H1 (cell line): ENCODE measurements around the gene MRPS2. TPM values are rescaled to one million over a fixed set of nuclear protein-coding genes. Genes with fewer than 3 reads are reported as not detected.

Experiments
- CTCF ChIA-PET: fragments of 300-600 bp; sonication (Branson Sonifier 250); formaldehyde crosslinking; loops from one replicate; lab custom pipeline; 2021; ENCODE audit not compliant: partially characterized antibody; lab: Charles Lee
- POLR2A ChIA-PET: fragments of 300-600 bp; sonication (Branson Sonifier 250); formaldehyde crosslinking; loops from one replicate; lab custom pipeline; 2021; ENCODE audit warnings: inconsistent platforms; ENCODE audit not compliant: partially characterized antibody; lab: Charles Lee
- DNase-seq, 2 experiments: peaks; one replicate each; pipeline versions ENCODE4 v3.0.0 to v3.0.0-alpha.2; 2010 to 2022; ENCODE audit warnings: low spot score in 2 of 2, low read depth in 1 of 2, mixed read lengths in 1 of 2
- FAIRE-seq: peaks from 2 replicates; lab custom pipeline; 2011; peaks lifted over from hg19 to GRCh38; lab: Jason Lieb, UNC
- H2AFZ ChIP-seq: 2 replicates; pipeline ENCODE4 v1.8.1; 2012; ENCODE audit warnings: low read length, inconsistent platforms
- H2AK5ac ChIP-seq: 2 replicates; pipeline ENCODE4 v1.6.1; 2013; ENCODE audit warnings: low read depth, low read length
- H2BK120ac ChIP-seq: replicated peaks from 2 replicates; pipeline ENCODE3; 2013; ENCODE audit warnings: low read depth, low read length, inconsistent platforms
- H2BK12ac ChIP-seq: 2 replicates; pipeline ENCODE4 v1.6.1; 2013; ENCODE audit warnings: low read depth, low read length
- H2BK15ac ChIP-seq: 2 replicates; pipeline ENCODE4 v1.6.1; 2013; ENCODE audit warnings: low read length
- H2BK20ac ChIP-seq: 2 replicates; pipeline ENCODE4 v1.6.1; 2013; ENCODE audit warnings: low read length
- H2BK5ac ChIP-seq: 2 replicates; pipeline ENCODE4 v1.6.1; 2013; ENCODE audit warnings: low read depth, low read length
- H3K14ac ChIP-seq: 2 replicates; pipeline ENCODE4 v1.6.1; 2013; ENCODE audit warnings: inconsistent platforms; ENCODE audit not compliant: insufficient read length
- H3K18ac ChIP-seq: 2 replicates; pipeline ENCODE4 v1.6.1; 2013; ENCODE audit warnings: low read length; ENCODE audit errors: extremely low read depth
- H3K23ac ChIP-seq: 2 replicates; pipeline ENCODE4 v1.6.1; 2013; ENCODE audit warnings: inconsistent platforms; ENCODE audit not compliant: insufficient read length
- H3K23me2 ChIP-seq: 2 replicates; pipeline ENCODE4 v1.6.1; 2013; ENCODE audit warnings: low read depth, low read length
- H3K27ac ChIP-seq: 2 replicates; pipeline ENCODE4 v1.6.1; 2011; ENCODE audit warnings: low read depth, low read length, inconsistent platforms
- H3K27me3 ChIP-seq, 4 experiments: replicated peaks in 1 of 4; 1 replicate in 1 of 4; 2 replicates in 3 of 4; pipeline versions ENCODE4 v1.6.1 to v1.8.1; 2011 to 2013; ENCODE audit warnings: low read length in 3 of 4, mild to moderate bottlenecking in 3 of 4, inconsistent platforms in 2 of 4, mixed read lengths in 2 of 4, moderate library complexity in 1 of 4; ENCODE audit not compliant: control insufficient read depth in 3 of 4, insufficient read depth in 3 of 4; ENCODE audit errors: extremely low read depth in 1 of 4
- H3K36me3 ChIP-seq, 4 experiments: 2 replicates each; pipeline versions ENCODE4 v1.6.1 to v1.8.1; 2011 to 2013; ENCODE audit warnings: mild to moderate bottlenecking in 4 of 4, low read length in 3 of 4, moderate library complexity in 2 of 4, control low read depth in 1 of 4, inconsistent platforms in 1 of 4; ENCODE audit not compliant: insufficient read depth in 4 of 4, control insufficient read depth in 2 of 4
- H3K4ac ChIP-seq: replicated peaks from 2 replicates; pipeline ENCODE3; 2013; ENCODE audit warnings: low read length, low read depth, mixed read lengths, inconsistent platforms; ENCODE audit not compliant: insufficient read length
- H3K4me1 ChIP-seq, 4 experiments: replicated peaks in 1 of 4; 1 replicate in 1 of 4; 2 replicates in 3 of 4; pipeline versions ENCODE4 v1.6.1 to v1.8.1; 2011 to 2013; ENCODE audit warnings: low read length in 3 of 4, inconsistent platforms in 2 of 4, mixed read lengths in 1 of 4; ENCODE audit not compliant: insufficient read depth in 4 of 4, control insufficient read depth in 3 of 4
- H3K4me2 ChIP-seq, 2 experiments: 2 replicates each; pipeline versions ENCODE4 v1.6.1 to v1.8.1; 2011 to 2013; ENCODE audit warnings: low read depth in 2 of 2, low read length in 2 of 2, control low read depth in 1 of 2, inconsistent platforms in 1 of 2, mild to moderate bottlenecking in 1 of 2; ENCODE audit not compliant: insufficient read depth in 1 of 2
- H3K4me3 ChIP-seq, 4 experiments: fragments of 200-600, 300-600 bp in 1 of 4; sonication (generic), shearing (Covaris generic), sonication (Bioruptor Twin) in 1 of 4; 2 replicates each; pipeline versions ENCODE4 v1.5.1 to v1.8.1; 2011 to 2016; ENCODE audit warnings: low read length in 4 of 4, low read depth in 3 of 4, control low read depth in 2 of 4, inconsistent platforms in 2 of 4, mild to moderate bottlenecking in 2 of 4, mixed read lengths in 1 of 4, moderate library complexity in 1 of 4; ENCODE audit not compliant: insufficient read depth in 2 of 4; ENCODE audit errors: extremely low read depth in 1 of 4
- H3K56ac ChIP-seq: replicated peaks from 2 replicates; pipeline ENCODE3; 2013; ENCODE audit warnings: low read depth, mild to moderate bottlenecking, mixed read lengths, low read length, inconsistent platforms; ENCODE audit not compliant: insufficient read length
- H3K79me1 ChIP-seq: 2 replicates; pipeline ENCODE4 v1.6.1; 2013; ENCODE audit warnings: low read depth, low read length, control low read depth
- H3K79me2 ChIP-seq, 2 experiments: 2 replicates each; pipeline versions ENCODE4 v1.6.1 to v1.8.1; 2012 to 2013; ENCODE audit warnings: low read length in 2 of 2, mild to moderate bottlenecking in 2 of 2, inconsistent platforms in 1 of 2; ENCODE audit not compliant: insufficient read depth in 2 of 2, control insufficient read depth in 1 of 2
- H3K9ac ChIP-seq, 4 experiments: replicated peaks in 1 of 4; 1 replicate in 1 of 4; 2 replicates in 3 of 4; pipeline versions ENCODE4 v1.6.1 to v1.8.1; 2011 to 2013; ENCODE audit warnings: low read depth in 3 of 4, low read length in 3 of 4, control low read depth in 2 of 4, mild to moderate bottlenecking in 2 of 4, moderate library complexity in 2 of 4, inconsistent platforms in 1 of 4; ENCODE audit errors: extremely low read depth in 1 of 4
- H3K9me3 ChIP-seq, 2 experiments: 2 replicates each; pipeline versions ENCODE4 v1.6.1 to v1.8.1; 2012 to 2013; ENCODE audit warnings: mild to moderate bottlenecking in 2 of 2, moderate library complexity in 2 of 2, control low read depth in 1 of 2, inconsistent platforms in 1 of 2, low read depth in 1 of 2, low read length in 1 of 2, mixed read lengths in 1 of 2; ENCODE audit not compliant: insufficient read depth in 2 of 2
- H4K20me1 ChIP-seq, 2 experiments: replicated peaks in 1 of 2; 2 replicates each; pipeline versions ENCODE3 to v1.8.1; 2011 to 2013; ENCODE audit warnings: inconsistent platforms in 2 of 2, low read length in 2 of 2, mild to moderate bottlenecking in 1 of 2; ENCODE audit not compliant: insufficient read depth in 2 of 2, control insufficient read depth in 1 of 2
- H4K5ac ChIP-seq: 2 replicates; pipeline ENCODE4 v1.6.1; 2013; ENCODE audit warnings: low read length, low read depth, mixed read lengths, inconsistent platforms; ENCODE audit not compliant: insufficient read length
- H4K8ac ChIP-seq: 2 replicates; pipeline ENCODE4 v1.8.0; 2013; ENCODE audit warnings: mild to moderate bottlenecking, moderate library complexity, low read length, inconsistent platforms; ENCODE audit not compliant: insufficient read depth; ENCODE audit errors: extremely low read depth
- H4K91ac ChIP-seq: replicated peaks from 2 replicates; pipeline ENCODE3; 2013; ENCODE audit warnings: low read length, mixed read lengths, inconsistent platforms; ENCODE audit not compliant: insufficient read length
- BCL11A ChIP-seq, 2 experiments: IDR thresholded peaks; one replicate each; pipeline ENCODE4 v1.6.1; 2011; ENCODE audit warnings: low read depth in 2 of 2, low read length in 2 of 2, mild to moderate bottlenecking in 2 of 2
- CREB1 ChIP-seq: IDR thresholded peaks from 2 replicates; pipeline ENCODE4 v1.6.1; 2012; ENCODE audit warnings: inconsistent platforms
- GTF2F1 ChIP-seq: IDR thresholded peaks from 2 replicates; pipeline ENCODE4 v1.6.1; 2012; ENCODE audit warnings: low read depth, low read length, improper control_type of control experiment, borderline replicate concordance
- KDM5A ChIP-seq: fragments of 200-600 bp; IDR thresholded peaks from 2 replicates; pipeline ENCODE4 v1.7.1; 2012; ENCODE audit warnings: mild to moderate bottlenecking, low read length, inconsistent platforms, mixed read lengths
- NRF1 ChIP-seq: IDR thresholded peaks from 2 replicates; pipeline ENCODE4 v1.6.1; 2011; ENCODE audit warnings: mild to moderate bottlenecking, low read depth, low read length, improper control_type of control experiment
- PHF8 ChIP-seq: fragments of 200-600 bp; sonication (generic); conservative IDR thresholded peaks from 2 replicates; pipeline ENCODE4 v1.7.1; 2012; ENCODE audit warnings: low read depth, mild to moderate bottlenecking, inconsistent platforms, low read length, moderate library complexity
- POLR2AphosphoS5 ChIP-seq: IDR thresholded peaks from 2 replicates; pipeline ENCODE4 v1.6.1; 2011; ENCODE audit warnings: low read depth, low read length
- SIRT6 ChIP-seq: IDR thresholded peaks from one replicate; pipeline ENCODE4 v1.7.1; 2012; ENCODE audit warnings: low read length, inconsistent platforms
- SP2 ChIP-seq: IDR thresholded peaks from 2 replicates; pipeline ENCODE4 v1.6.1; 2012; ENCODE audit warnings: mild to moderate bottlenecking, low read length, inconsistent platforms
- SP4 ChIP-seq: IDR thresholded peaks from 2 replicates; pipeline ENCODE4 v1.6.1; 2012; ENCODE audit warnings: low read length, inconsistent platforms
- TAF1 ChIP-seq: IDR thresholded peaks from 2 replicates; pipeline ENCODE4 v1.6.1; 2011; ENCODE audit warnings: mild to moderate bottlenecking, low read depth, low read length
- TBP ChIP-seq: IDR thresholded peaks from 2 replicates; pipeline ENCODE4 v1.6.1; 2011; ENCODE audit warnings: low read depth, low read length, improper control_type of control experiment
- WGBS, 2 experiments: shearing (Covaris generic) in 1 of 2; methylation state at CpG; one replicate each; pipeline versions ENCODE4 v1.1.6 to v1.1.7; 2013 to 2015; ENCODE audit warnings: low lambda C conversion rate in 2 of 2, mixed read lengths in 2 of 2, inconsistent platforms in 1 of 2, low coverage in 1 of 2, missing lambda C conversion rate in 1 of 2; ENCODE audit not compliant: insufficient replicate concordance in 2 of 2, insufficient coverage in 1 of 2, insufficient read length in 1 of 2; ENCODE audit errors: extremely low coverage in 1 of 2, missing lambda C conversion rate in 1 of 2; 5-methylcytosine and 5-hydroxymethylcytosine counted together
- polyA plus RNA-seq, 7 experiments: library from polyadenylated mRNA; depleted of rRNA in 3 of 7; stranded (reverse) in 5 of 7; unstranded in 2 of 7; fragments of >200 nt in 5 of 7; fragments of 200-250 nt in 2 of 7; gene quantifications; 1 replicate in 5 of 7; 2 replicates in 1 of 7; 4 replicates in 1 of 7; pipeline versions ENCODE4 v1.2.1 to v1.2.3, GENCODE V29; 2011 to 2013; ENCODE audit warnings: missing spikeins in 2 of 7, mixed read lengths in 2 of 7
- total RNA-seq: library from RNA; stranded (reverse); fragmentation: NEBNext Ultra II Directional; extraction: Animal tissue kit (Norgen Biotek cat#: 25700); gene quantifications from 2 replicates; pipeline ENCODE4 v1.2.1, GENCODE V29; 2021

The MRPS2 gene
- total and polyA plus RNA-seq, 2 of the 8 experiments (the other 6 are each of a cell fraction or from before 2014, with no cell fraction given), result 78.6 to 476 TPM

DNA sequence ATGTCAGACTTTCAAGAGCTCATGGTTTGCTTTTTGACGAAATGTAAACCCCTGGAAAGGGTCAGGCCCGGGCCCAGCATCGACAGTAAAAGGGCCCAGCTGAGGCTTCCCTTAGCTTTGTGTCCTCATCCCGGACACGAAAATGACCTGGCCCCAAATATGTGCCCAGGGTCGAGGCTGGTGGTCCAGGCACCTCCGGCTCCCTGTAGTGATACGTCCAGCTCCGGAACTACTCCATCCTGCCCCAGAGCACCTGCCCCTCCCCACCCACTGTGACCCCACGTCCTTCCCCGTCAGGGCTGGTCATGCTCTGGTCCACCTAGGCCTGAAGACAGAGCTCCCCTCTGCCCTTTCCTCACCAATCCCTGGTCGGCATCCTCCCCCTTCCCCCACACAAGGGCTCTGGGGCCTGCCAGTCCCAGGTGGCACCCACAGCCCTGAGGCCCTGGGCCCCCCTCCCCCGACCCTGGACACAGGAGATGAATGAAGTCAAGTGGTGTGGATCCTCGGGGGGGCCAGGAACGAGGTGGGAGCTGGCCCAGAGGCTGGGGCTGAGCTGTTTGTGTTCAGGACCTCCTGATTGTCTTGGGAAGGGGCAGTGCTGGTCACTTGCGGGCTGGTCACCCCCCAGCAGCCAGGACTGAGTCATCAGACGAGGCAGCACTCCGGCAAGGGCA, 51.7 kb downstream of the MRPS2 start:
- Histone ChIP-seq H2BK20ac (no peak overlapping the region), H4K5ac (no peak overlapping the region), H2BK120ac (no peak overlapping the region), H3K18ac (no peak overlapping the region), H3K56ac (no peak overlapping the region), H3K9me3 (no peaks in the 10 kb centered on the region), H3K4me3 (no peak overlapping the region), H3K4me2 (no peak overlapping the region), H2BK12ac (no peak overlapping the region), H3K27ac (no peak overlapping the region), H4K91ac (no peak overlapping the region), H2AK5ac (no peak overlapping the region), H2BK15ac (no peak overlapping the region), H4K8ac (no peak overlapping the region), H3K9ac (no peak overlapping the region), H2BK5ac (no peak overlapping the region), H3K4ac (no peak overlapping the region), H3K23ac (no peak overlapping the region), H3K36me3 (no peaks in the 10 kb centered on the region), H3K14ac (no peak overlapping the region), H3K79me2 (no peaks in the 10 kb centered on the region), H3K79me1 (no peaks in the 10 kb centered on the region), H3K27me3 (no peaks in the 10 kb centered on the region; a peak in 1 of 7 replicates), H2AFZ (no peak overlapping the region), H3K4me1 (peaks cover 0 to 3% (median 0%) of the 10 kb centered on the region in 4 experiments; a peak in 2 of 7 replicates), H3K23me2 (no peaks in the 10 kb centered on the region; the same call in 1 of the 2 replicates), H4K20me1 (no peaks in the 10 kb centered on the region)
- CTCF ChIA-PET, result interaction anchor here (1.1 to 2.1 kb wide), 4 partner anchors 13 to 245 kb away, joined by 3 to 10 read pairs (median 4); no protein-coding TSS in a partner anchor
- TF ChIP-seq PHF8, result no peak
- TF ChIP-seq NRF1, result no peak
- no peak for TF ChIP-seq SIRT6
- TF ChIP-seq POLR2AphosphoS5, result no peak
- no peak for TF ChIP-seq CREB1
- TF ChIP-seq TAF1, result no peak
- no peak for TF ChIP-seq TBP
- TF ChIP-seq BCL11A (IDR thresholded peaks at IDR 0.05; ENCODE audit: low read depth in 2 of 2, low read length in 2 of 2), result no peak
- TF ChIP-seq SP2, result no peak
- no peak for TF ChIP-seq GTF2F1
- no peak for TF ChIP-seq SP4
- no peak for TF ChIP-seq KDM5A
- POLR2A ChIA-PET, result interaction anchor here (1.0 to 1.9 kb wide), 2 partner anchors 35 to 46 kb away, joined by 3 to 5 read pairs; no protein-coding TSS in a partner anchor
- DNase-seq, result no peak
- WGBS, 2 experiments, result 85% methylated on average over 11 of the region's 18 CpGs; no CpG with 5 or more reads in 1 of the 2 experiments
- FAIRE-seq, result no peak
